22Rv1 (cell line): ENCODE results near the gene SRSF7.
A peak's percentile ranks its signal among the peaks of the same experiment; 100 is the strongest.

Source experiments
- H3K27ac ChIP-seq: fragments of 450-650 bp; 2 replicates; pipeline ENCODE4 v1.5.1; 2017
- ZFX ChIP-seq: fragments of 450-650 bp; IDR thresholded peaks from 2 replicates; pipeline ENCODE4 v1.6.1; 2017; ENCODE audit warnings: antibody characterized with exemption, borderline replicate concordance
- TF ChIP-seq, protein P1 (sequence below): fragments of 450-650 bp; IDR thresholded peaks from 2 replicates; pipeline ENCODE4 v1.5.1; 2017; ENCODE audit warnings: mild to moderate bottlenecking

SRSF7 gene

DNA sequence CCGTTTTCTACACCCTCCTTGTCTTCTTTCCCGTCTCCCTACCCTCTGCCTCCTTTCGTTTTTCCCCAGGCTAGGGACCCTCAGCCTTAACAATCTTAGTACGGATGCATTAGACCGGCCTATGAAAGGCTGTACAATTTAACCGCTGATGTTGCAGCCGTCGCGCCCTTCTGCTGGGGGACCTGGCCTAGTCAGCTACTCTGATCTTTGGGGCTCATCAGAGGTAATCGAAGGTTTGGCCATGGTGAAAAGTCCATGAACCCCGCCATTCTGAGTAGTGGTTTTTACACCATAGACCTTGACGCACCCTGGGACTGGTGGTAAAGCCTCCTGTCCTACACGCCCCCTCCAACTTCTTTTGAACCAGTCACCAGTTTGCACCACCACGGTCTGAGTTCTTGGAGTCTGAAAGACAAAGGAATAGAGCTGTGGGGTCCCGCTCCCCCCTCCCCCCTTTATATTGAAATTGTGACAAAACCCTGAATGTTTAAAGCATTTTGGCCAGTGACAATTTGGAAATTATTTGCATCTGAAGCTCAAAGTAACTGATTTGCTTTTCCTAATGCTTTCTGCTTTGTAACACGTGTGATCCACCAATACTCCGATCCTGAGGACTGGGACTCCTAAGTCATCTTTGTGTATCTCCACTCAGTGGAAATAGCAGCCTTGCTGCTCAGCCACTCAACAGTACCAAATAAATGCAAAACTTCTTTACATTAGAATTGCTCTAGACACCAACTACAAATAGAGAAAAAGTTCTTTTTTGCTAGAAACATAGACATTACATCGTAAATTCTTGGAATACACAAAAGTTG lies 642 bp upstream of the SRSF7 start:
- TF ChIP-seq, protein P1, sequence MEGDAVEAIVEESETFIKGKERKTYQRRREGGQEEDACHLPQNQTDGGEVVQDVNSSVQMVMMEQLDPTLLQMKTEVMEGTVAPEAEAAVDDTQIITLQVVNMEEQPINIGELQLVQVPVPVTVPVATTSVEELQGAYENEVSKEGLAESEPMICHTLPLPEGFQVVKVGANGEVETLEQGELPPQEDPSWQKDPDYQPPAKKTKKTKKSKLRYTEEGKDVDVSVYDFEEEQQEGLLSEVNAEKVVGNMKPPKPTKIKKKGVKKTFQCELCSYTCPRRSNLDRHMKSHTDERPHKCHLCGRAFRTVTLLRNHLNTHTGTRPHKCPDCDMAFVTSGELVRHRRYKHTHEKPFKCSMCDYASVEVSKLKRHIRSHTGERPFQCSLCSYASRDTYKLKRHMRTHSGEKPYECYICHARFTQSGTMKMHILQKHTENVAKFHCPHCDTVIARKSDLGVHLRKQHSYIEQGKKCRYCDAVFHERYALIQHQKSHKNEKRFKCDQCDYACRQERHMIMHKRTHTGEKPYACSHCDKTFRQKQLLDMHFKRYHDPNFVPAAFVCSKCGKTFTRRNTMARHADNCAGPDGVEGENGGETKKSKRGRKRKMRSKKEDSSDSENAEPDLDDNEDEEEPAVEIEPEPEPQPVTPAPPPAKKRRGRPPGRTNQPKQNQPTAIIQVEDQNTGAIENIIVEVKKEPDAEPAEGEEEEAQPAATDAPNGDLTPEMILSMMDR, result no peak
- TF ChIP-seq ZFX, result no peak
- peak overlapping the region; percentile 93 for H3K27ac ChIP-seq

DNA sequence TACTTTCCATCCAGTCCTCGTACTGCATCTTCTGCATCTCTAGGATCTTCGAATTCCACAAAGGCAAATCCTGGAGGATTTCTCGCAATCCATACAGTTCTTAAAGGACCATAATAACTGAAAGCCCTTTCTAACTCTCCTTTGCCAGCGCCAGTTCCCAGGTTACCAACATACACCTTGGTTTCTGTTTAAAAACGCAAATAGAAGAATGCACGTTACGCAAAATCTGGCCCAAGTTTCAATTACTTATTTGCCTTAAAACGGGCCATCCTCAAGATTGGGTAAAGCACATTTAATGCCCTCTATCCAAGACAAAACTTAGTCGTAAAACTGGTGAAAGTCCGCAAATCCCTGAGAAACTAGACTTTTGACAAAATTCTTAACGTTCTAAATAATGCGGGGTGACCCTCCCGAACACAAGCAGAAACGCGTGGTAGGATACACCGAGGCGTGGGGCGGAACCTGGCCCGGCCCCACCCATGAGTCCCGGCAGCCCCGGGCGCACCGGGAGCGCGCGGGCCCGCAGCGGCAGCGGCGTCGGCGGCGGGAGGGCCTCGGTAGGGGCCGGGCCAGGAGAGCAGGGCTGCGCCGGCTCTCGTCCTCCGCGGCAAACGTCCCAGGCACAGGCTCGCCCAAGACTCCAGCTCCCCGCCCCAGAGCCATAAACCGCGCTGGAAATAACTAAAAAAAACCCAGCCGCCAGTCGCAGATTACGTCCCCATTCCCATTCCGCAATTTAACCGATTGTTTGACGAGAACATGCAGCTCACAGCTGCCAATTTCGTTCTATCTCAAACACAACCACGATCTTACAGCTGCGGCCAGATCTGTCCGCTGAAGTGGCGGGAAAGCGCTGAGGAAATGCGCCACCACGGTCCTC lies 910 bp downstream of the SRSF7 start:
- H3K27ac ChIP-seq, result peak overlapping the region; percentile 93
- no peak for TF ChIP-seq ZFX
- TF ChIP-seq, protein P1, result no peak

GRCh38 chr2:38748943-38749804 lies 2.0 kb downstream of the SRSF7 start:
- TF ChIP-seq ZFX, result no peak
- TF ChIP-seq, protein P1, result no peak
- no peak overlapping the region for H3K27ac ChIP-seq

- H3K27ac ChIP-seq, result no peak overlapping the region
- no peak for TF ChIP-seq ZFX
- TF ChIP-seq, protein P1, result no peak
Observed at GRCh38 chr2:38748391-38748790, 2.8 kb downstream of the SRSF7 start.

- no peak overlapping the region for H3K27ac ChIP-seq
Observed at GRCh38 chr2:38747819-38748218, 3.3 kb downstream of the SRSF7 start.

GRCh38 chr2:38747007-38747424 lies 4.1 kb downstream of the SRSF7 start:
- TF ChIP-seq, protein P1, result no peak
- TF ChIP-seq ZFX, result no peak

More at GRCh38 chr2:38747819-38748218, 3.3 kb downstream of the SRSF7 start:
- TF ChIP-seq, protein P1, result no peak
- TF ChIP-seq ZFX, result no peak

More at GRCh38 chr2:38747007-38747424, 4.1 kb downstream of the SRSF7 start:
- no peak overlapping the region for H3K27ac ChIP-seq
